GM21423 (cell line): ENCODE measurements around the gene RPL27.
"Not testable (repeated sequence)": the region's sequence is repeated elsewhere in the genome, so short reads cannot be mapped to it uniquely, and the experiment has no call there.

Experiments used
- ATAC-seq: cut with Tn5 transposase; IDR thresholded peaks from one replicate; pipeline ENCODE4 v1.9.1; 2021; ENCODE audit warnings: mild to moderate bottlenecking, moderate library complexity; ENCODE audit not compliant: unreplicated experiment

Gene RPL27

DNA sequence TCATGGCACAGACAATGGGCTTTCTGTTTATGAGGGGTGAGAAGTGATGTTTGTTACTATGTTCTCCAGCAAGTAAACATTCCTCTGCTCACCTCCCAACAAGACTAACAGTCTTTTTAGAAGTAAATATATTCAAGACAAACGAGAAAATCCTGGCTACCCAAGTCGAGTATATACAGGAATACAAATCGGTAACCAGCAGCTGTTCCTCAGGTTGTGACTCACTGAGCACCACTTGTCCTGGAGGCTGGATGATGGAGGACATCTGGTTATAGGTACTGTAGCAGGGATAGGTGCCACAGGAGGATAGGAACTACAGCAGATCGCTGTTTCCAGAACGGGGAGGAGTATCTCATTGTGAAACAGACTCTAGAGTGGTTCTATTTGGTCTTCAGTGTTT lies 5.3 kb upstream of the RPL27 start:
- no peak for ATAC-seq

DNA sequence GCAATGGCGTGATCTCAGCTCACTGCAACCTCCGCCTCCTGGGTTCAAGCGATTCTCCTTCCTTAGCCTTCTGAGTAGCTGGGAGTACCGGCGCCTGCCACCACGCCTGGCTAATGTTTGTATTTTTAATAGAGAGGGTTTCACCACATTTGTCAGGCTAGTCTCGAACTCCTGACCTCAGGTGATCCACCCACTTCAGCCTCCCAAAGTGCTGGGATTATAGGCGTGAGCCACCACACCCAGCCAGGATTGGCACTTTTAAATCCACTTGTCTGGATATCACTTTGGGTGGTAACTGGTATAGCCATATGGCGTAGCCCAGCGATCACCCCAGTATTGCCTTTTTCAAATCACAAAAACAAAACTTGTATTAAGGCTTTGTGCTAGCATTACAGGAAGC lies 4.3 kb upstream of the RPL27 start:
- ATAC-seq: not testable (repeated sequence)

DNA sequence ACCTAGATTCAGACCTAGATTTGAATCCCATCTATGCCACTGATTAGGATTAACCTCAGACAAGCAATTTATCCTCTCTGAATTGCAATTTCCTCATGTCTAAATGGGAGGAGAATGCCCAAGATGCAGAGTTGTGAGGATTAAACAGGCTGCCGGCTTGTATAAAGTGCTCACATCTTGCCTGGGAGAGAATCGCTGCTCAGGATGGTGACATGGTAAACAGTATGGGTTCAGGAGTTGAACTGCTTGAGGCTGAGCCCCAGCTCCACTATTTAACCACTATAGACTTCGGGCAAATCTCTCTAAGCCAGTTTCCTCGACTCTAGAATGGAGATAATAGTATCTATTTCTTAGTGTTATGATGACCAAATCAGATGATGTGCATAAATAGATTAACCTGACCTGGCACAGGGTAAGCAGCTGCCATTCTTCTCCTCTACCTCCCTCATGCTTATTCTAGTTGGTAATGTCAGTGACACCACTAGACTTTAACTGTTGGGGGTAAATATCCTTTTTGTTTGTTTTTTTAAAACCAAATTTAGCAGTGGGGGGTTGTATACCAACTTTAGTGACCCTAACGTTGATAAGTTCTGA lies 732 bp upstream of the RPL27 start:
- ATAC-seq: no peak

DNA sequence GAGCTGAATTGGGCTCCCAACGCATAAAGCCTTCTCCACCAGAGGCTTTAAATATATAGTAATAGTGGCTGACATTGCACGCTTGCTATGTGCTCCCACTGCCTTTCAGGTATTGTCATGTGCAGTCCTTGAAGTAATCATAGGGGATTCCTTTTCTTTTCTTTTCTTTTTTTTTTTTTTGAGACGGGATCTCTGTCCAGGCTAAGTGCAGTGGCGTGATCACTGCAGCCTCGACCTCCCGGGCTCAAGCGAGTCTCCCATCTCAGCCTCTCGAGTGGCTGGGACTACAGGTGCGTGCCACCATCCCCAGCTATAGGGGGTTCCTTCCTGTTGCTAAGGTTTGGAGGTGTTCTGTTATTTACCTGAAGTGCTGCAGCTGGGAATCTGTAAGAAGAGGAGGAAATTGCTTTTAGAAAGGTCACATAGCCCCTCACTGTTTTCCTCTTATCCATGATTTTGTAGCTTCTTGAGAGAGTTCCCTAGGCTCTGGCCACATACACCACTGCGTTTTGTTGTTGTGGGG lies 845 bp downstream of the RPL27 start:
- ATAC-seq: no peak

DNA sequence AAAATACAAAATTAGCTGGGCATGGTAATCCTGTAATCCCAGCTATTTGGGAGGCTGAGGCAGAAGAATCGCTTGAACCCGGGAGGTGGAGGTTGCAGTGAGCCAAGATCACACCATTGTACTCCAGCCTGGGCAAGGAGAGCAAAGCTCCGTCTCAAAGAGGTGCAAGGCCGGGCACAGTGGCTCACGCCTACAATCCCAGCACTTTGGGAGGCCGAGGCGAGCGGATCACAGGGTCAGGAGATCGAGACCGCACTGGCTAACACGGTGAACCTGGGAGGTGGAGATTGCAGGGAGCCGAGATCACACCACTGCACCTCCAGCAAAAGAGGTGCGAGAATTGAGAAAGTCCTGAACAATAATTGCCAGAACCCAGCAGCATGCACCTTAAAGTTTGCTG lies 2.7 kb downstream of the RPL27 start:
- not testable (repeated sequence) for ATAC-seq

DNA sequence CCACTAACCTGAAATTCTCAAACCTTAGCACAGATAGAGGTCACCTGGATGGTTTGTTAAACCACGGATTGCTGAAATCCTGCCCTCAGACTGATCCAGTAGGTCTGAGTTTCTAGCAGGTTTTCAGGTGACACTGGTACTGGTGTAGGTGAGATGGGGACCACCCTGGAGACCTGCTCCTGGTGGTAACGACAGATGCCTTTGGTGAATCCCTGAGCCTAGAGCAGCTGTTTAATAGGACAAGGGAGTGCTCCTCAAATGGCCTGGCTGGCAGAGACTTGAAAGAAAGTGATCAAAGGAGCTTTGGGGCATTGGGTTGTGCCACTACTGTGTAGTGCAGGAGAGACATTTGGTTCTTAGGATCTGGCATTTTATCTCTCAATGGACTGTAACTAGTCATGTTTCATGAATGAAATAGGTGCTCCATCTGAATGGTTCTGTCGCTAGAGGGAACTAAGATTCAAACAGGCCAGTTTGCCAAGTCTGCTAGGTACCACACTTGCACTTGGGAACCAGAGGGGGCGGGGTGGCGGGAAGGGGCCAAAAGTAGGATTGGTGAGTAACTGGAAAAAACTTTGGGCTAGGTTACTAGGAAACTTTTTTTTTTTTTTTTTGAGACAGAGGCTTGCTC lies 5.4 kb downstream of the RPL27 start:
- no peak for ATAC-seq

DNA sequence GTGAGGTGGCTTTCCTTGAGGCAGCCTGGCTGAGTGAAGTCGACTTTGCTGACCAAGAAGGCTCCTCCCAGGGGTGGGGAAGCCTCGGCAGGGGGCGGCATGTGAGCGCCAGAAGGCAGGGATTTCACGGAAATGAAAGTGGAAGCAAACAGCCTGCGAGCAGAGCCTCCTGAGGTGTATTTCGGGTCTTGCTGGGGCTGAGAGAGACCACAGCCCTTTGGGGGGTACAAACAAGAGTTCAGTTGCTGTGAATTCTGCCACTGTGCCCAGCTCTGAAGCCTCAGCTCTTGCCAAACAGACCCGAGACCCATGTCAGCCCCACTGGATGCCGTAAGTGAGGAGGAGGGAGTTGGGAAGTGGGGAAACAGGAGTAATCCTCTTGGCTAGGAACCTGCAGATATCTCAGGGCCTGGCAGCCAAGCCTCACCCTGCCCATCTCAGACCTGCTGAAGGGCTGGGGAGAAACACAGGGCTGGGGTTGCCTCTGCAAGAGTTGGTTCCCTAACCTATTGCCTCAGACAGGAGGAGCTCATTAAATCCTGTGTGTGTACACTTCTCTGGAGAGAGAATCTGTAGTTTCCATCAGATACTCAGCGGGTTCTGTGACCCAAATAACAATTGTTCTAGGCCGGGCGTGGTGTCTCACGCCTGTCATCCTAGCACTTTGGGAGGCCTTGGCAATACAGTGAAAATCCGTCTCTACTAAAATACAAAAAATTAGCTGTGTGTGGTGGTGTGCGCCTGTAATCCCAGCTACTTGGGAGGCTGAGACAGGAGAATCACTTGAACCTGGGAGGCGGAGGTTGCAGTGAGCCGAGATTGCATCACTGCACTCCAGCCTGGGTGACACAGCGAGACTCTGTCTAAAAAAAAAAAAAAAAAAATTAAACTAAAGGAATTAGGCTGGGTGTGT lies 8.7 kb downstream of the RPL27 start, which contains the start of gene IFI35:
Gene IFI35, plus strand, starts transcription at position 146 of the 913 bp plus-strand sequence. Its CDS starts 164 bp downstream, at position 310.
- no peak for ATAC-seq

DNA sequence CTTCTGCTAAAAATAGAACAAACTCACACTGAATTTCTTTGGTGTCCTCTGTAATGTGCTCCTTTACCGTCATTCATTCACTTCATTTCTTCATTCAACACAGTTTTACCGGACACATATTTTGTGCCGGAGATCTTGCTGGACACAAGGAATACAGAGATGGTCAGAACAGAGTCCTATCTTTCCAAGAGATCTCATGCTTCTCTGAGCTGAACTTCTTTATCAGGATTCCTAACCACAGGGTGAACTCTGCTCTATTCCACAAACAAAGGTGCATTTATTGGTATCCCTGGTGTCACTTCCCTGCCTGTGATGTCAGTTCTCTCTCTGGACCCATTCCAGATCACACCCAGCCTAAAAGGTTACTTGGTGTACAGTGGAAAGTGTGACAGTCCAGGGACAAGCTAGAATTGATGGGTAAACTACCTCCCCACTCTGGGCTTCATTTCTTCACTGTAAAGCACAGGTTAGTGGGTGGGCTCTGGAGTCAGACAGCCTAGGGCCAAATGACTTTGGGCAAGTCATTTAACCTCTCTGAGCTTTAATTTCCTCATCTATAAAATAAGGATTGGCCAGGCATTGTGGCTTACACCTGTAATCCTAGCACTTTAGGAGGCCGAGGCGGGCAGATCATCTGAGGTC lies 12.6 kb downstream of the RPL27 start:
- ATAC-seq: no peak

DNA sequence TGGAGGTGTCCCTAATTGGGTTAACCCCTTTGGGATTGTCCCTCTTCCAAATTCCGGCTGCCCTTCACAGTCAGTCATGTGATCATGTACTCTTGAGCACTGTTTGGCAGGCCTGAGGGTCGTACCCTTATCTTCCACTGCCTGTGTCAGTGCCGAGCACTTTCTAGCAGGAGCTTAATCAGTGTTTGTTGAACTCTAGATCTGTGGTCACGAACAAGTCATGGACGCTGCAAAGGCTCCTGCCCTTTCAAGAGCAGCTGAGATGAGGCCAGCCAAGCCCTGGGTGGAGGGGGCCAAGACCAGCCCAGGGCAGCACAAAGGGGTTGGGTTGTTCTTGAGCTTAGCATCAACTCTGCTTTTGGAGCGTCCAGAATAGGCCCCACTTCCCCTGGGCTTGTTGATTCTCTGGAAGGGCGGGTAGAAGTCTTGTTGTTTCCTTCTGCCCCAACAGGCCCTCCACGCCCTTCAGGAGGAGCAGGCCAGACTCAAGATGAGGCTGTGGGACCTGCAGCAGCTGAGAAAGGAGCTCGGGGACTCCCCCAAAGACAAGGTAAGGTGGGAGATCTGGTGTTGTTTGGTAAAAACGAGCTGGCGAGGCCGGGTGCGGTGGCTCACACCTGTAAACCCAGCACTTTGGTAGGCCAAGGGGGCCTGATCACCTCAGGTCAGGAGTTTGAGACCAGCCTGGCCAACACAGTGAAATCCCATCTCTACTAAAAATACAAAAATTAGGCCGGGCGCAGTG lies 13.7 kb downstream of the RPL27 start:
- no peak for ATAC-seq

DNA sequence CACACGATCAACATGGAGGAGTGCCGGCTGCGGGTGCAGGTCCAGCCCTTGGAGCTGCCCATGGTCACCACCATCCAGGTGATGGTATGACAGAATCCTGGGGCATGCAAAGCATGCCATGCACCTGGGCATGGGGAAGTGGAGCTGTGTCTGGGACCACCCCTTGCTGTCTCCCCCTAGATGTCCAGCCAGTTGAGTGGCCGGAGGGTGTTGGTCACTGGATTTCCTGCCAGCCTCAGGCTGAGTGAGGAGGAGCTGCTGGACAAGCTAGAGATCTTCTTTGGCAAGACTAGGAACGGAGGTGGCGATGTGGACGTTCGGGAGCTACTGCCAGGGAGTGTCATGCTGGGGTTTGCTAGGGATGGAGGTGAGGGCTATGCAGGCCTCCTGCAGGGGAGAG lies 15.1 kb downstream of the RPL27 start:
- ATAC-seq: no peak

DNA sequence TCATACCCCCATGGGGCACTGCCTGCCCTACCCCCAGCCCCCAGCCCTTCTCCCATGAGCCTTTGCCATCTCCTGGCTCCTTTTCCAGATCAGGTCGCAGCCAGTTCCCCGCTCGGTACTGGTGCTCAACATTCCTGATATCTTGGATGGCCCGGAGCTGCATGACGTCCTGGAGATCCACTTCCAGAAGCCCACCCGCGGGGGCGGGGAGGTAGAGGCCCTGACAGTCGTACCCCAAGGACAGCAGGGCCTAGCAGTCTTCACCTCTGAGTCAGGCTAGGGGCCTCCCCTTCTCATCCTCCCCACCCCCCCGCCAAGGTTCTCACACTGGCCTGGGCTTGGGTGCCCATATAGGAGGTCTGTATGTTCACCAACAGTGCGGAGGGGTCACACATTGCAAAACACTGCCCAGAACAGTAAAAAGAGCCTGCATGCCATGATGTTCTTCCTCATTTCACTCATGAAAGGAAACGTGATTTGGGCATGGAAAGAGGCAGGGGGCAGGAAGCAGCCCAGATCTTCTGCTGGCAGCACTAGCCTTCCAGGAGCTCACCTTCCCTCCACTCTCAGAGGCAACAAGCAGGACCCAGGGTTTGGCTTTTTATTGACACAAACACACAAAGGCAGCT lies 15.9 kb downstream of the RPL27 start:
- ATAC-seq: no peak

DNA sequence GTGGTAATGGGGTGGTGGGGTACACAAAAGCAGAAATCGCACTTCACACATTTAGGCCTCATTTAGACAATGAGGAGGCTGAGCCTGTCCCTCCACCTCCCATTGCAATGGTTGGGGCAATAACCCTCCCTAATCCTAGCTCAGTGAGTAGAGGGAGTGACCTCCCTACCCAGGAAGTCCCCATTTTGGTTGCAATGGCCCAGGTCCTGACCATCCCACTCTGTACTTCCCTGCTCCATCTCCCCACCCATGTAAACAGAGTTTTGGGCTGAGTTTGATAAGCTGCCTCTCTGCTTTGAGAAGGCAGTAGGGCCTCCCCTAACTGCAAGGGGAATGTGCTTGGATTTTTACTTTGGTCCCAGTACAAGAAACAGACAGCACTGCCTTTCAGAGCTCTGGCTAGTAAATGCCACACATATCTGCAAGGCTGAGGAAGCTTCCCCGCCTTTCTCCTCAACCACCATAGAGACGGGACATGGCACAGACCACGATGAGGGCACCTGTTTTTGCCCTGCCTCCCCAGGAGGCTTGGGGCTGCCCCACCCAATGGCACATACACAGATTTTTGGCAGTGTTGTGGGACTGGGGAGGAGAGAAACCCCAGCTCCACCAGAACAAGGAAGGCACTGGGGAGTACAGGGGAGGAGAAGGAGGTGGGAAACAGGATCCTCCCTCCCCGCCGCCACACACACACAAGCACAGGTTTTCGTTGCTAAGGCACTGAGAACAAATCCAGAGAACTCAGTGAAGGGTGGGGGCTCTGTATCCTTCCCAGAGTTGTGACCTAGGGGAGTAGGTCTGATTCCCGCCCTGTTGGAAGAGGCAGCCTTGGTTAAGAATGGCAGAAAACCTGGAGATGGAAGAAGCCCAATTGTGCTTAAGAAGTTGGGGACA lies 16.7 kb downstream of the RPL27 start:
- no peak for ATAC-seq

DNA sequence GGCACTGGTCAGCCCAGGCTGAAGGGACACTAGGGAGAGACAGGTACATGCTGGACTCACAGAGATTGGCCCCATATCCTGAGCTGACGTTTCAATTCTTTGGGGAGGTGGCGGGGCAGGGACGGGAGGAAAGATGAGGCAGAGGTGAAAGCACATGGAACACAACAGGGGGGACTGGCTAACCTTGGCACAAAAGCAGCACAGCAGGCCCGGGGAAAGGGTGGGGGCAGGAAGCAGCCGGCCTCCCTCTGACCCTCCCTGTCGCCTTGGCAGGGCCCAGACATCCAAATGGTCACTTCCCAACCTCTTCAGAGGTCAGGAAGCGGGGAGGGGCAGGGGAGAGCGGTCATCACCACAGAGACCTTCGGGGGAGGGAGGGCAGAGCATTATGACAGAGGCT lies 17.4 kb downstream of the RPL27 start:
- no peak for ATAC-seq

DNA sequence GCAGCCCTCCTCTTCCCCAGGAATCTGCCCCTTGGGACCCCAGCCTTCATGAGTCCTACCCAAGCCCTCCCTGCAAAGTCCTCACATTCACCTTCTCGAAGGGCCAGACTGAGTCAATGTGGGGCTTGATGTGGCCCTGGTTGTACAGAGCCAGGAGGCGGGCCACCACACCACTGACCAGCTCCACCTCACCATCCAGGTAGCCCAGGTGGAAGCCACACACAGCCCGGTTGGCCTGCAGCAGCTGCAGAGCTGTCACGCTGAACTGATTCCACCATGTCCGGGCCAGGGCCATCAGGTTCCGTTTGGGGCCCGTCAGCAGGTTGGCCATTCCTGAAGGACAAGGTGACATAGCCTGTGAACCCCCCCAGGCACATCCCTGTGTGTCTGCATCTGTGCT lies 18.0 kb downstream of the RPL27 start:
- ATAC-seq: no peak

DNA sequence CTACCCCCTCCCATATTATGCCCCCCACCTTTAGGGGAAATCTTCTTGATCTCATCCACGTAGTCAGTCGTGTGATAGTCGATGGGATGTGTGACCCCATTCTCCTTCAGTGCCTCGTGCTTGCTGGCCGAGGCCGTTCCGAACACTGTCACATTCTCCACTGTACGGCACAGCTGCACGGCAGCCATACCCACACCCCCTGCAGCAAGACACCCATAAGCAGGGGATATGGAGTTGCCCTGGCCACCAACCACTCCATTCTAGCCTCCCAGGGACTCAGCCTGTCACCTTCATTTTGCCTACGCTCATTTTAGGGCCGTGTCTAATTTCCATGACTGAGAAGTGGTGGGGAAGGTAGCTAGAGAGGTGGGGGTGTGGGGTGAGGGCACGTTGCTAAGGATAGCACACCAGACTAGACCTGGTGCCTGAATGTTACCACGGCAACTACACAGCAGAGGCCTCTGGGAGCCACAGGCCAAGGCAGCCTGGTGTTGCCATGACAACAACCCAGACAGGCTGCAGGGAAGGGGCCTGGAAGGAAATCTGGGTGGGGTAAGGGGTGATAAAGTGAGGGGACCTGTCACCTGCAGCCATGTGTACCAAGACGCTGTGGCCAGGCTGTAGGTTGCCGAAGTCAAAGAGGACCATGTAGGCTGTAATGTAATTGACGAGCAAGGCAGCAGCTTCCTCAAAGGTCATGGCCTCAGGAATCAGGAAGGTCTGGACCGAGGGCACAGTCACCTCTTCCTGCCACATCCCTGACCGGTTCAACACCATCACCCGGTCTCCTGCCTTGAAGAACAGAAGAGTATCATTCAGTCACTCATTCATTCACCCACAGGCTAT lies 20.0 kb downstream of the RPL27 start:
- ATAC-seq: no peak

DNA sequence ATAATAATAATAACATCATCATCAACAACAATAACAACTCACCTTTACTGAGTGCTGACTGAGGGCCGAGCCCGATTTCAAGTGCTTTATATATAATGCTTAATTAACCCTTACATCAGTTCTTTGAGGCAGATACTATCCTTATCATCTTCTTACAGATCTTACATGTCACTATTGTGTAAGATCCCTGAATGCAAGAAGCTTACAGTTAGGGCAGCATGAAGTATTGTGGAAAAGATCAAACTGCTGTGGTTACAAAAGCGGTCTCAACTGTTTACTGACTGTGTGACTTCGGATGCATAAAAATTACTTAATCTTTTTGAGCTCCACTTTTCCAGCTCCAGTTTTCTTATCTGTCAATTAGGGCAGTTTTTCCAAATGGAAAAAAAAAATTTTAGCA lies 20.7 kb downstream of the RPL27 start:
- no peak for ATAC-seq

DNA sequence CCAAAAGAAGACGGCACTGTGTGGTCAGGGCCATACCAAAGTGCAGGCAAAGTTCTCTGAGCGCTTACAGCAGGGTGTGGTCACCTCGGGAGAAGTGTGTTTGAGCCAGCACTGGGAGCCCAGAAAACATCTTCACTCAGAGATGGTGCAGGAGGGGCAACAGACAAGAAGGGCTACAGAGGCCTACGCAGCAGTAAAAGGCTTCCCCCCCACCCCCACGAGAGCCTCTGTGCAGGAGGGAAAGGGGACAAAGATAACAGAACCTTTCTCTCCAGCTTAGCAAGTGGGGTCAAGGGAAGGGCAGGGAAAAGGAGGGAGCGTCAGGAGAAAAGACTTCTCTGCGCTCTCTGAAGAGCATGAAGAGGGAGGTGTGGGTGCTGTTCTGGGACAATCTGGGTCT lies 21.2 kb downstream of the RPL27 start:
- ATAC-seq: no peak

DNA sequence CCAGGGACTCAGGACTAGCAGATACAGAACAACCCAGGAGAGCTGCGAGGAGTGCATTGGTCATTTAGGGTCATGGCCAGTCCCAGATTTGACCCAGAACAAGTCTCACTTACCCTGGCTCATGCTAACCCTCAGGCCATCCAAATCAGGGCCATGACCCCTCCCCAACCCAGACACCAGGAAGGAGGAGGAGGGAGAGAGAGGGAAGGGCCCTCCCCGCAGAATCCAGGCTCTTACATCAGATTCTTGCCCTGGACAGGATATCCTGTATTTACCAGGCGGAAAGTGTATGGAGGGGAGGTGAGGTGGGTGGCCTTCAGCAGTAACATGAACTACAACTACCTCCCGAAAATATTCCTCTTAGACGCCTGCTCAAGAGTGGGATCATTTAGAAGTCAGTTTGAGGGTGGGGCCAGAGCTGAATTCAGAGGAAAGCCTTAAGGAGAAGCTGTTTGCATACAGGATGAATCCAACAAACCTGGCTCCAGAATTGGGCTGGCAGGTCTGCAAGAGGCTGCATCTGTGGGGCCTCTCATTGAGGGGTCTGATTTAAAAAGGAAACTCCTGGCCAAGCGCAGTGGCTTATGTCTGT lies 21.9 kb downstream of the RPL27 start:
- ATAC-seq: no peak
